H9 (cell line): ENCODE measurements around the gene EPAS1. TPM values are rescaled to one million over a fixed set of nuclear protein-coding genes. Genes with fewer than 3 reads are reported as not detected.

Source experiments
- DNase-seq: peaks from one replicate; pipeline ENCODE4 v3.0.0-alpha.2; 2017
- H2AFZ ChIP-seq: one replicate; pipeline ENCODE4 v1.6.1; 2013; ENCODE audit warnings: mild to moderate bottlenecking, low read length, control low read depth, moderate library complexity
- H2AK5ac ChIP-seq: 2 replicates; pipeline ENCODE4 v1.6.1; 2013; ENCODE audit warnings: low read length, control low read depth, mixed read lengths; ENCODE audit not compliant: insufficient read length
- H2BK120ac ChIP-seq: one replicate; pipeline ENCODE4 v1.6.1; 2013; ENCODE audit warnings: low read depth, mild to moderate bottlenecking, low read length, control low read depth, inconsistent platforms; ENCODE audit not compliant: poor library complexity, severe bottlenecking
- H2BK12ac ChIP-seq: 2 replicates; pipeline ENCODE4 v1.6.1; 2013; ENCODE audit warnings: low read length, control low read depth, mixed read lengths, low read depth; ENCODE audit not compliant: insufficient read length
- H2BK15ac ChIP-seq: 2 replicates; pipeline ENCODE4 v1.6.1; 2013; ENCODE audit warnings: low read depth, low read length, control low read depth
- H2BK20ac ChIP-seq: one replicate; pipeline ENCODE4 v1.6.1; 2013; ENCODE audit warnings: low read depth, mild to moderate bottlenecking, low read length, control low read depth, inconsistent platforms; ENCODE audit not compliant: poor library complexity, severe bottlenecking
- H2BK5ac ChIP-seq: 2 replicates; pipeline ENCODE4 v1.6.1; 2013; ENCODE audit warnings: low read length, control low read depth, mixed read lengths; ENCODE audit not compliant: insufficient read length
- H3K14ac ChIP-seq: 2 replicates; pipeline ENCODE4 v1.6.1; 2013; ENCODE audit warnings: low read length, control low read depth; ENCODE audit not compliant: insufficient read depth
- H3K18ac ChIP-seq: 2 replicates; pipeline ENCODE4 v1.6.1; 2013; ENCODE audit warnings: low read depth, mild to moderate bottlenecking, mixed read lengths, low read length, control low read depth; ENCODE audit not compliant: insufficient read length
- H3K23ac ChIP-seq: 2 replicates; pipeline ENCODE4 v1.6.1; 2013; ENCODE audit warnings: low read length, control low read depth, mixed read lengths, low read depth; ENCODE audit not compliant: insufficient read length
- H3K23me2 ChIP-seq: 2 replicates; pipeline ENCODE4 v1.6.1; 2013; ENCODE audit warnings: low read depth, mild to moderate bottlenecking, mixed read lengths, low read length, control low read depth; ENCODE audit not compliant: insufficient read length, poor library complexity, severe bottlenecking
- H3K27ac ChIP-seq: 2 replicates; pipeline ENCODE4 v1.5.1; 2013; ENCODE audit warnings: low read length, control low read depth, mixed read lengths, low read depth; ENCODE audit not compliant: insufficient read length
- H3K27me3 ChIP-seq: 2 replicates; pipeline ENCODE4 v1.6.1; 2013; ENCODE audit warnings: low read length, control low read depth, inconsistent platforms; ENCODE audit not compliant: insufficient read depth
- H3K4ac ChIP-seq: 2 replicates; pipeline ENCODE4 v1.6.1; 2013; ENCODE audit warnings: low read depth, mild to moderate bottlenecking, control low read depth, inconsistent platforms, low read length, moderate library complexity
- H3K4me1 ChIP-seq: 2 replicates; pipeline ENCODE4 v1.6.1; 2013; ENCODE audit warnings: low read length, control low read depth, inconsistent platforms; ENCODE audit not compliant: insufficient read depth
- H3K4me2 ChIP-seq: 2 replicates; pipeline ENCODE4 v1.6.1; 2013; ENCODE audit warnings: low read length, control low read depth, mixed read lengths; ENCODE audit not compliant: insufficient read length, insufficient read depth
- H3K56ac ChIP-seq: 2 replicates; pipeline ENCODE4 v1.6.1; 2013; ENCODE audit warnings: low read depth, mild to moderate bottlenecking, mixed read lengths, low read length, control low read depth; ENCODE audit not compliant: insufficient read length
- H3K79me1 ChIP-seq: 2 replicates; pipeline ENCODE4 v1.6.1; 2013; ENCODE audit warnings: low read depth, mild to moderate bottlenecking, moderate library complexity, low read length, control low read depth, inconsistent platforms; ENCODE audit not compliant: insufficient read depth, poor library complexity, severe bottlenecking
- H3K79me2 ChIP-seq: 2 replicates; pipeline ENCODE4 v1.6.1; 2013; ENCODE audit warnings: low read length, control low read depth, inconsistent platforms; ENCODE audit not compliant: insufficient read depth
- H3K9ac ChIP-seq: 2 replicates; pipeline ENCODE4 v1.6.1; 2013; ENCODE audit warnings: low read length, control low read depth, mixed read lengths; ENCODE audit not compliant: insufficient read length; ENCODE audit errors: extremely low read depth
- H3K9me3 ChIP-seq: one replicate; pipeline ENCODE4 v1.6.1; 2013; ENCODE audit warnings: low read depth, low read length, inconsistent platforms; ENCODE audit not compliant: control insufficient read depth
- H3T11ph ChIP-seq: one replicate; pipeline ENCODE4 v1.6.1; 2013; ENCODE audit warnings: mild to moderate bottlenecking, low read length, control low read depth, inconsistent platforms
- H4K20me1 ChIP-seq: one replicate; pipeline ENCODE4 v1.6.1; 2013; ENCODE audit not compliant: control insufficient read depth, insufficient read length, insufficient read depth
- H4K5ac ChIP-seq: 2 replicates; pipeline ENCODE4 v1.6.1; 2013; ENCODE audit warnings: low read depth, mild to moderate bottlenecking, mixed read lengths, low read length, control low read depth; ENCODE audit not compliant: insufficient read length
- H4K8ac ChIP-seq: replicated peaks from 2 replicates; pipeline ENCODE4 v1.6.1; 2013; ENCODE audit warnings: low read length, control low read depth, mixed read lengths, low read depth; ENCODE audit not compliant: insufficient read length
- H4K91ac ChIP-seq: 2 replicates; pipeline ENCODE4 v1.6.1; 2013; ENCODE audit warnings: low read depth, mild to moderate bottlenecking, moderate library complexity, mixed read lengths, low read length, control low read depth; ENCODE audit not compliant: insufficient read length
- H3K27ac Mint-ChIP-seq, 3 experiments: 2 replicates in 2 of 3; 3 replicates in 1 of 3; pipeline ENCODE4 v1.8.0; 2020 to 2021; ENCODE audit warnings: mixed read lengths in 3 of 3, mild to moderate bottlenecking in 1 of 3, moderate library complexity in 1 of 3
- H3K27me3 Mint-ChIP-seq: 2 replicates; pipeline ENCODE4 v1.8.0; 2021; ENCODE audit warnings: low read depth, mild to moderate bottlenecking, moderate library complexity, mixed read lengths
- H3K36me3 Mint-ChIP-seq, 3 experiments: 2 replicates in 2 of 3; 3 replicates in 1 of 3; pipeline ENCODE4 v1.8.0; 2020 to 2021; ENCODE audit warnings: low read depth in 3 of 3, mixed read lengths in 3 of 3; ENCODE audit not compliant: insufficient read depth in 1 of 3
- H3K4me1 Mint-ChIP-seq, 2 experiments: 2 replicates each; pipeline ENCODE4 v1.8.0; 2020; ENCODE audit warnings: mixed read lengths in 2 of 2
- H3K4me3 Mint-ChIP-seq, 2 experiments: 2 replicates in 1 of 2; 3 replicates in 1 of 2; pipeline ENCODE4 v1.8.0; 2020 to 2021; ENCODE audit warnings: mild to moderate bottlenecking in 2 of 2, mixed read lengths in 2 of 2, moderate library complexity in 1 of 2
- H3K9me3 Mint-ChIP-seq, 2 experiments: 2 replicates in 1 of 2; 3 replicates in 1 of 2; pipeline ENCODE4 v1.8.0; 2020; ENCODE audit warnings: mild to moderate bottlenecking in 2 of 2, mixed read lengths in 2 of 2, moderate library complexity in 1 of 2
- WGBS: extraction: QIAGEN DNeasy Blood & Tissue Kit; methylation state at CpG from one replicate; pipeline ENCODE4 v1.1.7; 2013; ENCODE audit warnings: missing lambda C conversion rate, low lambda C conversion rate, mixed read lengths; ENCODE audit not compliant: insufficient read length; ENCODE audit errors: extremely low coverage; 5-methylcytosine and 5-hydroxymethylcytosine counted together
- total RNA-seq: library from RNA; stranded (reverse); gene quantifications from 2 replicates; pipeline ENCODE4 v1.2.1, GENCODE V29; 2021
- TF ChIP-seq, protein P1 (sequence below): fragments of 200-600 bp; sonication (generic); conservative IDR thresholded peaks from 3 replicates; pipeline ENCODE4 v1.8.0; 2021; ENCODE audit warnings: antibody characterized with exemption, mild to moderate bottlenecking

Gene EPAS1
- total RNA-seq, 1 experiment from 2014 or later, result 1.1 TPM

DNA sequence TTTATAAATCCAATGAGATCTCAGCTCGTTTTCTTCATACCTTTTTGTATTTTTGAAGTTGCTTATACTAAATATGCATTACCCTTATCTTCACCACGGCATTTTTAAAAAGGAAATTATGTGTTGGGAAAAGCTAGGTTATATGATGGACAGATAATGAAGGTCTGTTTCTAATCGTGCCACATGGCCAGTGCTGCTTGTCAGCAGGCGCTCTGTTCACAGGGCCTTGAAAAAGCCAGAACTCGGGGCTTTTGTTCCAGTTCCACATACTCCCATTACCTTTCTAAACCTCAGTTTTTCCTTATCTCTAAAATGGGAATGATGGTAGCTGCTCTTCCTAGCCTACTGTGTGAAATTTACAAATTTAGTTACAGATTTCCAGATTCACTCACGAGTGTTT is 42.0 kb downstream of the EPAS1 start:
- H2AK5ac ChIP-seq, result no peak overlapping the region
- H3K79me2 ChIP-seq, result no peaks in the 10 kb centered on the region
- H3K18ac ChIP-seq, result no peak overlapping the region
- no peak overlapping the region for H3K27ac ChIP-seq
- no peak overlapping the region for H3K4me2 ChIP-seq
- no peak overlapping the region for H2BK5ac ChIP-seq
- H4K5ac ChIP-seq, result no peak overlapping the region
- H2BK15ac ChIP-seq, result no peak overlapping the region
- no peak overlapping the region for H3K14ac ChIP-seq
- H3K79me1 ChIP-seq, result no peaks in the 10 kb centered on the region
- Mint-ChIP-seq H3K27me3 (peaks cover 22% of the 10 kb centered on the region), H3K4me3 (no peak overlapping the region), H3K4me1 (peaks cover 27 to 29% of the 10 kb centered on the region in 2 experiments), H3K36me3 (no peaks in the 10 kb centered on the region), H3K27ac (no peak overlapping the region), H3K9me3 (no peaks in the 10 kb centered on the region)
- no peak overlapping the region for H3K56ac ChIP-seq
- H4K20me1 ChIP-seq, result no peaks in the 10 kb centered on the region
- no peaks in the 10 kb centered on the region; the same call in 1 of the 2 replicates for H3K27me3 ChIP-seq
- no CpG with 5 or more reads among the region's 6 CpGs for WGBS
- H3K23me2 ChIP-seq, result no peaks in the 10 kb centered on the region
- no peak overlapping the region for H3K9ac ChIP-seq
- H2BK20ac ChIP-seq, result no peak overlapping the region
- no peak overlapping the region for H2AFZ ChIP-seq
- H4K8ac ChIP-seq, result no peak overlapping the region
- H2BK12ac ChIP-seq, result no peak overlapping the region
- no peak overlapping the region for H3K4ac ChIP-seq
- H3K23ac ChIP-seq, result no peak overlapping the region
- no peak overlapping the region for H3T11ph ChIP-seq
- peaks cover 10% of the 10 kb centered on the region; the same call in 1 of the 2 replicates for H3K4me1 ChIP-seq
- no peaks in the 10 kb centered on the region for H3K9me3 ChIP-seq
- DNase-seq, result no peak
- H2BK120ac ChIP-seq, result no peak overlapping the region
- H4K91ac ChIP-seq, result no peak overlapping the region
- TF ChIP-seq, protein P1, sequence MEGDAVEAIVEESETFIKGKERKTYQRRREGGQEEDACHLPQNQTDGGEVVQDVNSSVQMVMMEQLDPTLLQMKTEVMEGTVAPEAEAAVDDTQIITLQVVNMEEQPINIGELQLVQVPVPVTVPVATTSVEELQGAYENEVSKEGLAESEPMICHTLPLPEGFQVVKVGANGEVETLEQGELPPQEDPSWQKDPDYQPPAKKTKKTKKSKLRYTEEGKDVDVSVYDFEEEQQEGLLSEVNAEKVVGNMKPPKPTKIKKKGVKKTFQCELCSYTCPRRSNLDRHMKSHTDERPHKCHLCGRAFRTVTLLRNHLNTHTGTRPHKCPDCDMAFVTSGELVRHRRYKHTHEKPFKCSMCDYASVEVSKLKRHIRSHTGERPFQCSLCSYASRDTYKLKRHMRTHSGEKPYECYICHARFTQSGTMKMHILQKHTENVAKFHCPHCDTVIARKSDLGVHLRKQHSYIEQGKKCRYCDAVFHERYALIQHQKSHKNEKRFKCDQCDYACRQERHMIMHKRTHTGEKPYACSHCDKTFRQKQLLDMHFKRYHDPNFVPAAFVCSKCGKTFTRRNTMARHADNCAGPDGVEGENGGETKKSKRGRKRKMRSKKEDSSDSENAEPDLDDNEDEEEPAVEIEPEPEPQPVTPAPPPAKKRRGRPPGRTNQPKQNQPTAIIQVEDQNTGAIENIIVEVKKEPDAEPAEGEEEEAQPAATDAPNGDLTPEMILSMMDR, result no peak
